ENCODE results near the gene FBRS.
"Not testable (repeated sequence)": the region's sequence is repeated elsewhere in the genome, so short reads cannot be mapped to it uniquely, and the experiment has no call there.

The FBRS gene

DNA sequence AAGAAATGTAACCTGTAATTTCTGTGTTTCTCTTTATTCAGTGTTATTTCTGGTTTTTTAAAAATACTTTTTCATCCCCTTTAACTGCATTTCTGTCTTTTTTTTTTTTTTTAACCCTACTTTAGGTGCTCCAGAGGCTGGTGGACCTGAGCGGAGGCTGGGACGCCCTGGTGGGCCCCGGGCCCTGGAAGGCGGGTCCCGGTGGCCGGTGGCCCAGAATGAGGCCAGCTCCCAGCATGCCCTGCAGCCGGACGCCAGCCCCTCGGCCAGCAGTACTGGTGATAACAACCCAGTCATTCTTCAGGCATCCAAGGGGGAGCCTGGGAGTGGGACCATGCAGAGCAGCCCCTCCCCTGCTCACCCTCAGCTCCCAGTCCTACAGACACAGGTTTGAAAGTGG, 42.3 kb downstream of the FBRS start:
- no peak for DNase-seq

DNA sequence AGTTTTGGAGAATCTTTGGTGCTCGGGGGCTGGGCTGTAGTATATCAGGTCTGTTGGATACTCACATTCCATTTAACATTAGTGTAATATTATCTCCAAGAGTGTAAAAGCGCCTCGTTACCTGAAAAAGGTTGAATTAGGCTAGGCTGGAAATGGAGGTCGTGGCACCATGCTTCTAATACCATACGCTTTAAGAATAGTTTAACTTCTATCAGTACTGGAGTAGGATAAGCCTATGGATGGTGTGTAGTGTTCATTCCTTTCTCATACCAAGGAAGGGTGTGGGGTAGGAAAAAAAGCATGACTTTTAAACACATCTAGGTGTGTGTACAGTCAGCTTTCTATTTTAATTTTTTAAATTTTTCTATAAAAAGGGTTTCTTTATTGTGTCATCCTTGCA, 42.7 kb downstream of the FBRS start:
- no peak for DNase-seq

DNA sequence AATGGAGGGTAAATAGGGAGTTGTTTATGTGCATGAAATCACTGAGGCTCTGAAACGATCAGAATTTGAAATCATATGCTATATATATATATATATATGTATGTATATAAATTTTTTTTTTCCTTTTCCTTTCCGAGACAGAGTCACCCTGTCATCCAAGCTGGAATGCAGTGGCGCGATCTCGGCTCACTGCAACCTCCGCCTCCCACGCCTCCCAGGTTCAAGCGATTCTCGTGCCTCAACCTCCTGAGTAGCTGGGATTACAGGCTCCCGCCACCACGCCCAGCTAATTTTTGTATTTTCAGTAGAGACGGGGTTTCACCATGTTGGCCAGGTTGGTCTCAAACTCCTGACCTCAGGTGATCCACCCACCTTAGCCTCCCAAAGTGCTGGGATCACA, 44.8 kb downstream of the FBRS start:
- not testable (repeated sequence) for DNase-seq

DNA sequence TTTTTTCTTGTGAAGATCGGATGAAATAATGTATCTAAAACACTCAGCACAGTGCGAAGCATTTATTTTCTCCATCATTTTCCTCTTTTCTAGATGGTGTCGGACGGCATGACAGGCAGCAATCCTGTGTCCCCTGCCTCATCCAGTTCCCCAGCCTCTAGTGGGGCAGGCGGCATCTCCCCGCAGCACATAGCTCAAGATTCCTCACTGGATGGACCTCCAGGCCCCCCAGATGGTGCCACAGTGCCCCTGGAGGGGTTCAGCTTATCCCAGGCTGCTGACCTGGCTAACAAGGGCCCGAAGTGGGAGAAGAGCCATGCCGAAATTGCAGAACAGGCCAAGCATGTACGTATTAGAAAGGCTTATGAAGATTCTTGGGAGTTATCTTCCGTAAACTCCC, 45.7 kb downstream of the FBRS start:
- DNase-seq: no peak

DNA sequence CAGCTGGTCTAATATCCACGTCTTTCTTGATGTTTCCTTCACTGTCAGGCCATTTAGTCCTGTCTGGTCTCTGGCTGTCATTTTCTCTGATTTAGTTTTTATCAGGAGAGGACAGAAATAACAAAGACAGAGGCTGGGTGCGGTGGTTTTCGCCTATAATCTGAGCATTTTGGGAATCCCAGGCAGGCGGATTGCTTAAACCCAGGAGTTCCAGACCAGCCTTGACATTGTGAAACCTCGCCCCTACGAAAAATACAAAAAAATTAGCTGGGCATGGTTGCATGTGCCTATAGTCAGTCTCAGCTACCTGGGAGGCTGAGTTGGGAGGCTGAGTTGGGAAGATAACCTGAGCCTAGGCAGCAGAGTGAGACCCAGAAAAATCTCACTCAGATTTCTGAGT, 47.8 kb downstream of the FBRS start:
- no peak for DNase-seq

DNA sequence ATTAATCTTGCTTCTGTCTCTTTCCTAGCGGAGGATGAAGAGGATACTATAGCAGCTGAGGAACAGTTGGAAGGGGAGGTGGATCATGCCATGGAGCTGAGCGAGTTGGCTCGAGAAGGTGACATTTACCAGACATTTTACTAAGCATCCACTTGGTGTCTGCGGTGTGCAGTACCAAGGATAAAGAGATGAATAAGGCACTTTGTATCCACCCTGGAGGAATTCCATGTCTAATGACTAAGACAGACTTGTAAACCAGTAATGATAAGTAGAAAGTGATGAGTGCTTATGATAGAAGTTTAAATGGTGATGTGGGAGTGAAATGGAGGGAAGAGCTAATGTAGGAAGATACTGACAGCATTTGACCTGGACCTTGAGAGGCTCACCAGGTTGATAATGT, 52.7 kb downstream of the FBRS start:
- no peak for DNase-seq

DNA sequence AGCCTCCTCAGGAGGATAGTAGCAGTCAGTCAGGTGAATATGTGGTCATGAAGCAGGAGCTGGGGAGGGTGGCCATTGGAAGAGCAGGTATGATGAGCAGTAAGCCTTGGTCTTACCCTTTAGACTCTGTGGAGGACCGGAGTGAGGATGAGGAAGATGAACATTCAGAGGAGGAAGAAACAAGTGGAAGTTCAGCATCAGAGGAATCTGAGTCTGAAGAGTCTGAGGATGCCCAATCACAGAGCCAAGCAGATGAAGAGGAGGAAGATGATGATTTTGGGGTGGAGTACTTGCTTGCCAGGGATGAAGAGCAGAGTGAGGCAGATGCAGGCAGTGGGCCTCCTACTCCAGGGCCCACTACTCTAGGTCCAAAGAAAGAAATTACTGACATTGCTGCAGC, 53.5 kb downstream of the FBRS start:
- DNase-seq: no peak

DNA sequence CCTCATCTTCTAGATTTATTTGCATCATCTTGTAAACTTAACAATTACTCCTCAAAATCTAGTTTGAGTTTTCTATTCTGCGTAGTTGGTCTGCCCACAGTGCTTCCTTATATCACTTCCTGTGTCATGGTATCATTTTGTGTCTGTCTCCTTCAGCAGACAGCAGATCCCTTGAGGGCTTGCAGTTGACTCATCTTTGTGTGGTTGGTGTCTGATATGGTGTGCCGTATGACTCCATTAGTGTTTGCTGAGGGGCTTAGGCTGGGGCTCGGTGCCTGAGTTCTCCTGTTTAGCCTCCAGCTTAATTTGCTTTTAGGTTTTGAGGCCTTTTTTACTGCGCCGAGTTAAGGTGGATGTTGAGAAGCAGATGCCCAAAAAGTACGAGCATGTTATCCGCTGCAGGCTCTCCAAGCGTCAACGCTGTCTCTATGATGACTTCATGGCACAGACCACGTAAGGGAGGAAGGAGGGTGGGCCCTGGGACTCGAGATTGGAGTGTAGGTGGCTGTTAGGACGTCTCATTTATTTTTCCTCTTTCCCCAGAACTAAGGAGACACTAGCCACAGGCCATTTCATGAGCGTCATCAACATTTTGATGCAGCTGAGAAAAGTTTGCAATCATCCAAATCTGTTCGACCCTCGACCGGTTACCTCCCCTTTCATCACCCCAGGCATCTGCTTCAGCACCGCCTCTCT, 57.7 kb downstream of the FBRS start:
- DNase-seq: no peak

DNA sequence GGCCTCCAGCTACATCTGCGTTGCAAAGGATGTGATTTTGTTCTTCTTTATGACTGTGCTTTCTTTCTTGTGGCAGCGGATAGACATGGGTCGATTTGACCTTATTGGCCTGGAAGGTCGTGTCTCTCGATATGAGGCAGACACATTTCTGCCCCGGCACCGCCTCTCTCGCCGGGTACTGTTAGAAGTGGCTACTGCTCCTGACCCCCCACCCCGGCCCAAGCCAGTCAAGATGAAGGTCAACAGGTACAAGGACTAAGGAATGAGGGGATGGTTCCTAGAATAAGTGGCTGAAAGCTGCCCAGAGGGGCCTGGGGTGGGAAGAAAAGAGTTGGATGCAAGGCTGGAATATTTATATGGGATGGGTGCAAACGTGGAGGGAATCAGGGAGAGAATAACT, 61.9 kb downstream of the FBRS start:
- no peak for DNase-seq
